ENCODE results near the gene PHF21B.

Gene PHF21B

GRCh38 chr22:44882226-44882905 lies 127.4 kb downstream of the PHF21B start:
- DNase-seq (ENCODE audit: low read depth): no peak
- no peak overlapping the region for H3K4me3 ChIP-seq (ENCODE audit: low read depth, low read length)
- TF ChIP-seq CTCF (IDR thresholded peaks at IDR 0.05; ENCODE audit: low read depth, low read length, missing control alignments): no peak

DNA sequence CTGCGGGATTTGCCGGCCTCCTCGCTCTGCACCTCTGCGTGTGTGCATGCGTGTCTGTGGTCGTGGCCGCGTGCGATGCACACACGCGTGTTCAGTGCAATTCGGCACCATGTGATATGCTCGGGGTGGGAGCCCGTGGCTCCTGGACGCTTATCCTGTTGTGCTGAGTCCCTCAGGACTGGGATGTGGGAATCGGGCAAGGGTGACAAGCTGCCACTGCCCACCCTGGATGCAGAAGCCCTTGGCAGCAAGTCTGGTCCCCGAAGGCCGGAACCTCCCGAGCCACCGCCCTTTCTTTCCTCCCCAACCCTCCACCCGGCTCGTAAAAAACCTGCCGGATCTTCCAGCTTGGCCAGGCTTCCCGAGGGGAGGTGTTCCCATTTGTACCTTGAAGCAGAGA lies 128.2 kb downstream of the PHF21B start:
- no peak for DNase-seq (ENCODE audit: low read depth)
- TF ChIP-seq CTCF (IDR thresholded peaks at IDR 0.05; ENCODE audit: low read depth, low read length, missing control alignments): no peak
- no peak overlapping the region for H3K4me3 ChIP-seq (ENCODE audit: low read depth, low read length)

DNA sequence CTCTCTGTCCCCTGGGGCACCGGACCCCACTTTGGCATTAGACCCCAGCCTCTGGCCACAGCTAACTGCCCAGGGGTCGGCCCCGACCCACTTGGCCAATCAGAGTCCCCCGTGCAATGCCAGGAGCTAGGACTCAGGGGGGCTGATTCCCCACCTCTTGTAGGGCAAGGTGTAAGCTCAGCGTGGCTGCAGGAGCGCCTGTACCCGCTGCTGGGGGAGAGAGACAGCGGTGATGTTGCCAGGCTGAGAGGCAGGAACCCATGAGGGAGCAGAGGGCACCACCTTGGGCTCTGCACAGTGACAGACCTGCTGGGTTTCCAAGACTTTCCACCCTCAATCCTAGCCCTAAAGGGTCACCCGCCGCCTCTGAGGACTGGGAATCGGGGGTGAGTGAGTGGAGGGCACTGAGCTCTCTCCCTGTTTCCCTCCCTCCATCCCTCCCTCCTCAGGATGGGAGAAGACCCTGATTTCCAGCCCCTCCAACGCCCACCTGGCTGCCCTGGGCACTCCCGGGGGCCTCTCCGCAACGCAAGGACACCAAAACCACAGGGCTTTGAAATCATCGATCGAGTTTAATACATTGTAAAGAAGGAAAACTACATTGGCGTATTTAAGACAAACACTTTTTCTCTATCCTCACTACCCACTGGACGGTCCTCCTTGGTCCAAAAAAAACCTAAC lies 129.1 kb downstream of the PHF21B start:
- DNase-seq (ENCODE audit: low read depth): no peak
- no peak for TF ChIP-seq CTCF (IDR thresholded peaks at IDR 0.05; ENCODE audit: low read depth, low read length, missing control alignments)
- H3K4me3 ChIP-seq (ENCODE audit: low read depth, low read length): no peak overlapping the region

- TF ChIP-seq CTCF (IDR thresholded peaks at IDR 0.05; ENCODE audit: low read depth, low read length, missing control alignments): no peak
- no peak for DNase-seq (ENCODE audit: low read depth)
Observed at GRCh38 chr22:44879301-44879680, 130.5 kb downstream of the PHF21B start.

GRCh38 chr22:44878483-44879300 lies 131.1 kb downstream of the PHF21B start:
- H3K4me3 ChIP-seq (ENCODE audit: low read depth, low read length): no peak overlapping the region
- no peak for DNase-seq (ENCODE audit: low read depth)
- no peak for TF ChIP-seq CTCF (IDR thresholded peaks at IDR 0.05; ENCODE audit: low read depth, low read length, missing control alignments)

More at GRCh38 chr22:44879301-44879680, 130.5 kb downstream of the PHF21B start:
- H3K4me3 ChIP-seq (ENCODE audit: low read depth, low read length): no peak overlapping the region

GRCh38 chr22:44876921-44877320 lies 132.9 kb downstream of the PHF21B start:
- DNase-seq (ENCODE audit: low read depth): no peak
- TF ChIP-seq CTCF (IDR thresholded peaks at IDR 0.05; ENCODE audit: low read depth, low read length, missing control alignments): no peak
- H3K4me3 ChIP-seq (ENCODE audit: low read depth, low read length): no peak overlapping the region
